Left cardiac atrium (tissue), 4 donors: ENCODE data around the gene HOXB9. TPM values are rescaled to one million over a fixed set of nuclear protein-coding genes. Genes with fewer than 3 reads are reported as not detected.

Source experiments
- ATAC-seq, 2 donors: fragments of 200-7000 bp; cut with Tn5 transposase; one replicate each; pipeline ENCODE4 v1.9.1; 2020; ENCODE audit warnings: mild to moderate bottlenecking in 2 of 2, moderate library complexity in 2 of 2
- DNase-seq: peaks from one replicate; pipeline ENCODE4 v3.0.0-alpha.2; 2020
- intact Hi-C, 2 donors: fragments of 100-400 bp; cut with DNase I; formaldehyde crosslinking; loops; one replicate each; pipeline versions ENCODE4 v1.14.1 to v1.15.1; 2022 to 2023
- long read RNA-seq: library from polyadenylated mRNA; unstranded; transcript quantifications from one replicate; pipeline ENCODE4 v2.0.0, GENCODE V29; 2021
- total RNA-seq, 2 donors: library from RNA; stranded (reverse); fragmentation: NEBNext Ultra II Directional; extraction: Animal tissue kit (Norgen Biotek cat#: 25700); gene quantifications; one replicate each; pipeline ENCODE4 v1.2.1, GENCODE V29; 2021
- donor health status: DM: no; HTN: yes; CAD: no.
- donor health status: DM: no; HTN: yes; CAD: no; lungs with severe emphysema.
- donor health status: DM: yes; HTN: yes; CAD: no.
- donor health status: Dilated cardiomyopathy.

The HOXB9 gene
- not detected for total RNA-seq
- long read RNA-seq, result 0 reads

DNA sequence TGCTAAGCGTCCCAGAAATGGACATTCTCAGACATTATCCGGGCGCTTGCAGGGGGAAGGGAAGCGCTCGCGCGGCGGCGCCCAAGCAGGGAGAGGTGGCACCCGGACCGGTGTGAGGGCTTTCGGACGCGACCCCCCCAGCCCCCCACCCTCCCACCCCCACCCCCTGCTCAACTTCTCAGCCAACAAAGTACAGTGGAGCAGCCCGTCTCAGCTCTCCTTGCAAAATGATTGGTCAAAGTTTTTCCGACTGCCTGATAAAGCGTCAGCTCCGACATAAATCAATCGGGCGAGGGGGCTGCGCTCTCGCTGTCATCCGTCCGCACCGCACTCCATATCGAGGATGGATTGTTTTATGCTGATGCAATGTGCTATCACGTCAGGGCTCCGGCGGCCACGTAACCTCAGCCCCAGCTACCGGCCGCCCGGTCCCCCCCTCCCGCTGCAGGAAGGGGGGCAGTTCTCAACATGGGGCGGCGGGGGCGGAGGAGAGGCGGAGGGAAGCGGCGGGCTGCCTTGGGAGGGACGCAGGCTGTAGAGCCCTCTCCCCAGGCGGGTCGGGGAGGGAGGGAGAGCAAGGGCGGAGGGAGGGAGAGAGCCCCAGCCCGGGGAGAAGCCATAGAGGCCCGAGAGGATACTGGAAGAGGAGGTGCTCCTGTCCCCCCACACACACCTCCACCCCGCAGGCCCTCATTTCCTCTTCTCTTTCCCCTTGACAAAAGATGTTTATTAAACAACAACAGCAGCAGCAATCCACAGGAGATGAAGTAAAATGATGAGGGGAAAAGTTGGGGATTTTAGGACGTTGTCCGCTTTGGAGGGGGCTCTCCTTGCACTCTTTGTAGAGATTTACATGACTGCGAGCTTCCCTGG lies at the start of gene HOXB9:
TSS of gene HOXB9 (minus strand) at position 114 of the 873 bp plus-strand sequence. CDS start at position 25, 89 bp downstream.
- DNase-seq, result no peak
- ATAC-seq, result peak in 1 of 2 donors; percentile 40
- intact Hi-C loops, result no loop called here

DNA sequence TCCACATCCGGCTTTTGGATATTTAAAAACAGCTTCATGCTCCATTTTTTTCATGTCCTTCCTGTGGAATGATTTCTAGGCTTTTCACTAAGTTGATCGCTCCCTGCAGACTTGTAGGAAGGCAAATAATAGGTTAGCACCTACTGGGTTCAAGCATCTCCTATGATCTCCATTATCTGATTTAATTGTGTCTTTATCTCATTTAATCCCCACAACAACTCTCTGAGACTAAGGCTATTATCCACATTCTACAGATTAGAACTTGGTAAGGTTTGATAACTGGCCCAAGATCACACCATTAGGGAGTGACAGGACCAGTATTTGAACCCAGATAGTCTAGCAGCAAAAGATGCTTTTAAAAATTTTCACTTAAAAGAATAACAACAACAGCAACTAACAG lies 46.2 kb upstream of the HOXB9 start:
- no peak for DNase-seq
- ATAC-seq, result no peak
- intact Hi-C loops, result loop anchor here in 1 of 2 donors (10.0 kb wide), 1 partner anchor 212 kb away; no protein-coding TSS in a partner anchor

DNA sequence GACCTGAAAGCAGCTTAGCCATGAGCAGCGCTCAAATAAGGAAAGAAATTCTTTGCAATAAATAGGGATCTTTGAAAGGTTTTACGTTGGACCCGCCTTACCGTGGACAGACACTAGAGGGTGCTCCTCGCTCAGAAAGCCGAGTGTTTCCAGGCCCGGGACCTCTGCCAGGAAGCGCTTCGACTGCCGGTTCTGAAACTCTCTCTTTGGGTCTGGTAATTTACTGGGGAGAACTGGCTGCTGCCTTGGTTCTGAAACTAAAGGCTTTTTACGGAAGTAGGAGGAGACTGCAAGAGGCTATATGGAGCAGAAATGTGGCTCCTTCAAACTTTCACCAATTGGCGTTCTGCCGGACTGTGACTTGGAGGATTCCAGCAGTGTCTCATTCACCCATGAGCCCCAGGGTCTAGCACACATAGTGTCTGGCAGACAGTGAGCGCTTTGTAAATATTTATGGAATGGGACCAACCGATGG lies 45.6 kb upstream of the HOXB9 start:
- ATAC-seq, result peak; percentile 50 to 80
- intact Hi-C loops, result loop anchor here in 1 of 2 donors (10.0 kb wide), 1 partner anchor 213 kb away; no protein-coding TSS in a partner anchor
- DNase-seq, result peak; percentile 86

DNA sequence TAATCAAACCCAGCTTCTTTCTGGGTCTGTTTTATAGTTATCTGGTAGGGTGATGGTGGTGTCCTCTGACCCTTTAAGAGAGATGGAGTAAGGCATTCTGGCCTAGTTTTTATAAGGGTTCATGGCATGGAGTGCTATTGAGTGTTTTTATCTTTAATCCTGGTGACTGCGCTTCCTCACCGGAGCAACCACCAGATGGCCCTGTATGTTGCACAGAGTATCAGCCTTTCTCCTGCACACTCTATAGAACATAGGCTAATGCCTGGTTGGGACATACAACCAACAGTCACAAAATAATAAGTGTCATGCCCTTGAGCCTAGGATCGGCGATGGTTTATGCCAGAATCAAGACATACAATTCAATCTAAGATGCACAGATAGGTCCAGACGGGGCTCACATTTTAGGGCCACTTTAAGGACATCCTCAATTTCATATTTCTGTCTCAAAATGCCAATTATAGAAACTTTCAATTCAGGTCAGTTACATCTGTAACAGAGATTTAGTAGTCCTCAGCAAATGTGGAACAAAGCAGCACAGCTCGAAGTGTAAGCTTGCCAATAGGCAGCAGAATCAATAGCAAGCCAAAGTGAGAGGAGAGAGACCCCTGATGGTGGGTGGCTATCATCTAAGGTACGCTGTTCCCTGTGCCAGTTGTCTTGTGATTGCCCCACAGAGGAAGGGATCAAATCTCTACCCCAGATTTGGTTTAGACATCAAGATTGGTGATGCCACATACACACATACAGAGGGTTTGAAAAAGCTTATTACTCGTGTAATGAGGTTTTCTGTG lies 37.2 kb upstream of the HOXB9 start:
- no peak for DNase-seq
- intact Hi-C loops, result no loop called here
- no peak for ATAC-seq

DNA sequence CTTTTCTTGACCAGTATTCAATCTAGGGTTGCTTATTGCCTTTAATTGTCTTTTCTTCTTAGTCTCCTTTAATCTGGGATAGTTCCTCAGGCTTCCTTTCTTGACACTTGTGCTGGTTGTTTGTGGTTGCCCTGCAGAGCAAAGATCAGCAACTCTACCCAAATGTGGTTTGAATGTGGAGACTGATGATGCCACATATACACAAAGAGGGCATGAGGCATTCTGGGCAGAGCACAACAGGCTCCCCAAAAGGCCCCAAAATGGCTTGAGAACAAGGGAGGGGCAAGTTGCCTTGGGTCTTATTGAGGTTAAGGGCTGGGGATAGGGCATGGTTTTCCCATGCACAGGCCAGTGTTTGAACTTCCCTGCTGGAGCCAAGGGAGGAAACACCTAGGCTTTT lies 29.8 kb upstream of the HOXB9 start:
- DNase-seq (no peak), ATAC-seq (no peak)
- intact Hi-C loops, result no loop called here

DNA sequence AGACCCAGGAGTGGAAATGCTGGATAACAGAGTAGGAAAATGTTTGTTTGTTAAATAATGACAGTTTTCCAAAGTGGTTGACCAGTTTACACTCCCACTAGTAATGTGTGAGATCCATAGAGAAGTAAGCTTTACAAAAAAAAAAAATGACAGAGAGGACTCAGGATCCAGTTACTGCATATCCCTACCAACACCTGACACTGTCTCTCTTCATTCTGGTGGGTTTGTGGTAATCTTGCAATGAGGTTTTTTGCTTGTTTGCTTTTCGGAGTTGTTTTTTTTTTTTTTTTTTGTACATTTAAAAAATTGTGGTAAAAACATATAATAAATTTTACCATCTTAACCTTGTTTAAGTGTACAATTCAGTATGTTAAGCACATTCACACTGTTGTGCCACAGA lies 23.6 kb upstream of the HOXB9 start:
- intact Hi-C loops, result no loop called here
- DNase-seq, result no peak
- ATAC-seq, result no peak

DNA sequence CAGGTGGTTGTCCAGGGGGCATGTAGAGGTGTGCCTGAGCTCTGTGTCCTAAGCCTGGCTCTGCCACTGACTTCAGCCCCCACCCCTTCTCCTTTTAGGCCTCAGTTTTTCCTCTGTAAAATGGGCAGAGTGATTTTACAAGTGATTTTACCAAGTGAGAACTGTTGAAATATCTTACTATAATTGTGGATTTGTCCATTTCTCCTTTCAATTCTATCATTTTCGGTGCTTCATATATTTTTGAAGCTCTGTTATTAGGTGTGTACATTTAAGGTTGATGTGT lies 21.7 kb upstream of the HOXB9 start:
- DNase-seq (no peak), ATAC-seq (no peak)
- intact Hi-C loops, result no loop called here

DNA sequence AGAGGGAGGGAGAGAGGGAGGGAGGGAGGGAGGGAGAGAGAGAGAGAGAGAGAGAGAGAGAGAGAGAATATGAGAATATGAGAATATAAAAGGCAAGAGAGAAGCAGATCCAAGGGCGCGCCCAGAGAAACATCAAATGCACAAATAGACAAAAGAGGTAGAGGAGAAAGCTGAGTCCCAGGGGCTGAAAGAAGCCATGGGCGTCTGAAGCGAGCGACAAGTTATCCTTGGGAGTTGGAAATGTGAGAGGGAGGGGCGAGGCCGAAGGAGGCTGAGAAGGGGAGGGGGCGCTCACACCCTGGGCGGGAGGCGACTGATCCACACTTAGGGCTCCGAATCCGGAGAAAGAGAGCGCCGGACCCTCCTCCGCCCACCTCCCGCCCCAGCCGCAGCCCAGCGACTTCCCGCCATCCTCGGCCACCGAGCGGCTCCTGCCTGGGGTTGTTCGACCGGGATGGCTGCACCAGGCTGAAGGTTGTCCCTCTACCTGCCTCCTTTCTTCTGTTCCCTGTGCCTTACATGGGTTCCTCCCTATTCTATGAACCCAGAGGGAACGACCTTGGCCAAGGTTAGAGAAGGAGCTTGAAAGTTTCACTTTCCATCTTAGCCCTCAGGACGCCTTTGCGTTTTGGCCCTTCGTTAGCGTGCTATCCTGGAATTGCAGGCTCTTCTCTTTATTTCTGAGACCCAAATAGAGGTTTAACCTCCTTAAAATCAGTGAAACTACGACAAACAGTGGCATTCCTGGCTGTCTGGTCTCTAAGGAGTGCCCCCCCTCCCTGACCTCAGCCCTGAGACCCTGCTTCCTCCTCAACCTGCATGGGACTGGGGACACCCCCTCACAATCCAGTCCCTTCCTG lies 21.2 kb upstream of the HOXB9 start:
- DNase-seq, result no peak
- intact Hi-C loops, result no loop called here

DNA sequence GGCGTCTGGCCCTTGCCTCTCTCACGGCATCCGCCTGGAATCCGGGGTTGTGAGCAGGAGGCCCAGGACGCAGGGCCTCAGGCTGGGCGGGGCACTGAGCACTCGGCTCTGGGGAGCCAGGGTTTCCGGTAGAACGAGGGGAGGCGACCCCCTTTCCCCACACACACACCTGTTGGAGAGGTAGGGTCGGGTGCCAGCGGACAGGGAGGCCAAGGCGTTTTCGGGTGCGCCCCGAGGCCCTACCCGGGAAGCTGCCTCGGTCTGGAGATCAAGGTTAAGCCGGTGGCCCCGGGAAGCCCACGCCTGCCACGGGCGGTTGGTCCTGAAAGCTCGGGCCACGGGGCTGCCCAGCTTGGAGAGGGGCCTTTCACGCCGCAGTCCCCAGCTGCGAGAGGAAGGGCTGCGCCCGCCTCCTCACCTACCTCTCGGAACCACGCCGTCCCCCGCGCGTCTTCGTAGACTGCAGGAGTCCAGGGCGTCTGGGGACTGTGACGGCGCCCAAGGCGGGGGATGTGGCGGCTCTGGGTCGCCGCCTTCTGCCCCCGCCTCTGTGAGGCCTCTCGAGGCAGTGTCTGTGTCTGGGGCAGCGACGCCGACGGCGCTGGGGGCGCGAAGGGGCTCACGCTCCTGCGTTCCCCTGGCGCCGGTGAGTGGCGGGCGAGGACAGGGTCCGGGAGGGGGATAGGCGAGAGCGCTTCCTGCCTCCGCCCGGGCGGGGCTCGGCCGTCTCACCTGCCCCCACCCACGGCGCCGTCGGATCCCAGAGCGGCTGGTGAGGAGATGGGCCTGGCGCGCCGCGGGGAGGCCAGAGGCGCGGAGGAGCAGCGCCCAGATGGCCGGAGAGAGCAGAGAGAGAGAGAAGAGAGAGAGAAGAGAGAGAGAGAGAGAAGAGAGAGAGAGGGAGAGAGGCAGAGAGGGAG lies 20.3 kb upstream of the HOXB9 start:
- intact Hi-C loops, result no loop called here
- ATAC-seq (peak in 1 of 2 donors; percentile 22), DNase-seq (no peak)

More for the DNA sequence above, 21.2 kb upstream of the HOXB9 start:
- ATAC-seq, result peak in 1 of 2 donors; percentile 19

DNA sequence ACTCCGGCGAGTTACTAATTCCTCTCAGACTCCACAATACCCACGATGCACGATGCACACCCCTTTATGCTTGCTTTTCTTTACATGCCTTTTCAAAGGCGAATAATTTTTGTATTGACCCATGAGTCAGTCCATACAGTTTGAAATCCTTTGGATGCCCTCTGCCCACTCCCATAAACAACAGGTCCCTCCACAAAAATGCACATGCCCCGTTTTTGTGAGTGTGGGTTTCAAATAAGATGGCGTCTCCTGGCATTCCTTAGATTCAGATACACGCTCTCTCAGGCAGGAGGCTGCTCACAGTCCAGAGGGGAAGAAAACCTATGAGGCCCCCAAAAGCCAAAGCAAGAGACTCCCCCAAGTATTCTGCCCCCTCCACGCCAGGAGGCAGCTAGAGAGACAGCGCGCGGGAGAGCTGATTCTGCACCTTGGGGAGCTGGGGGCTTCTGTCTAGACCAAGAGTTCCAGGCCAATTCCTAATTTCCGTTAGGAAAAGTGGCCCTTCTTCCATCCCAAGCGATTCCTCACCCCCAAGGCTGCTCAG lies 19.6 kb upstream of the HOXB9 start:
- intact Hi-C loops, result no loop called here
- DNase-seq (no peak), ATAC-seq (no peak)

DNA sequence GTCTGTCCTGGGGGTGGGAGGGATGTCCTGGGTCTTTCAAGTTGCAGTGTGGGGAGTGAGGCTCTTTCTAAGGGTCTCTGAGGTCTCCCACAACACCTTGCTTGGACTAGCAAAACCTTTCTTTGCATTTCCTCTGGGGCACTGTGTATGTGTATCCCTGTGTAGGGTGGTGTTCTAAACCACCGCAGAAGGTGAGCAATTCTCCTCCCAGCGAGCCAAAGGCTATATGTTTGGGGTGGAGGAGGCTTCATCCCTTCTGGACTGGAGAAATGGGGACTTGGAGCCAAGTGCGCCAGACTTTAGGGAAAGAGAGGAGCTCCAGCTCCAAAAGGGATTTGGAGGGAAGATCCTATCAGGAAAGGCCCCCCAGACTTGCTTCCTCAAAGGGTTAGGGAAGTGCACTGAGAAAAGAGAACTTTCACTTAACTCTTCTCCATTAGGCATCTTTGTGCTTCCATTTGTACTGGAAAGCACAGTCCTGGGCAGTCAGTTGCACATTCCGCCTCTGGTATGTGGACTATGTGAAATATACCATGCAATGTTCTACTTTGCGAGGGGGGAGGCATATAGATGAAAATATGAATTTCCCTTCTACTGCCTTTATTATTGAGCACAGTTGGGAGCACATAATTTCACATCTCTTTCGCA lies 18.9 kb upstream of the HOXB9 start:
- no peak for ATAC-seq
- no peak for DNase-seq
- intact Hi-C loops, result no loop called here

DNA sequence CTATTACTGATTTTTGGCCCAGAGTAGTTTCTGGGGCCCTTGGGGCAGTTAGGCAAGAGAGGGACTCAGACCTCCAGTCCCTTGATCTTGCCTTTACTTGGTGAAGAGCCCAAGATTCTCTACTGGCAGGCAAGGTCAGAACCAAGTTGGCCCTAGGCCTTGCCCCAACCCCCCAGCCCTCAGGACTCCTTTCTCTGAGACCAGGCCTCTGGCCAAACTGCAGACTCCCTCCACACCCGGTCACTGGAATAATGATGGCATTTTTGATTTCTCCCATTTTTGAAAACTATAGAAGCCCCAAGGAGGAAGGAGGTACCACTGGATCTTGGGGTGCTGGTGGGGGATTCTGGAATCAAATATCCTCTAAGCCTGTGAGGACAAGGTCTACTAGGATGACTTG lies 18.0 kb upstream of the HOXB9 start:
- DNase-seq, result no peak
- no peak for ATAC-seq
- intact Hi-C loops, result no loop called here

DNA sequence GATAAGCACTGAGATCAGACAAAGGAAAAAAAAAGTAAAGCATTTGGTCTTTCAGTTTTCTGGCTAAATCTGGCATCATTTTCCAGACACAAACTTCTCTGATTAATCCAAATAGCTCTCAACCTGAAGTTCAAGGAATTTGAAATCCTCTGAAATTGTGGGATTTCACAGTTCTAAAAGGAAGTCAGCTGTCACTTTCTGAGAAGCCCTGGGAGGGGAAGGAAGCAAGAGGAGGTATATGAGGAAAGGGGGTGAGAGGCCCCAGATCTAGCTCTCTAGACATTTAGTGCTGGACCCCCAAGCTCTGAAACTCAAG lies 17.5 kb upstream of the HOXB9 start:
- DNase-seq (no peak), ATAC-seq (no peak)
- intact Hi-C loops, result no loop called here

DNA sequence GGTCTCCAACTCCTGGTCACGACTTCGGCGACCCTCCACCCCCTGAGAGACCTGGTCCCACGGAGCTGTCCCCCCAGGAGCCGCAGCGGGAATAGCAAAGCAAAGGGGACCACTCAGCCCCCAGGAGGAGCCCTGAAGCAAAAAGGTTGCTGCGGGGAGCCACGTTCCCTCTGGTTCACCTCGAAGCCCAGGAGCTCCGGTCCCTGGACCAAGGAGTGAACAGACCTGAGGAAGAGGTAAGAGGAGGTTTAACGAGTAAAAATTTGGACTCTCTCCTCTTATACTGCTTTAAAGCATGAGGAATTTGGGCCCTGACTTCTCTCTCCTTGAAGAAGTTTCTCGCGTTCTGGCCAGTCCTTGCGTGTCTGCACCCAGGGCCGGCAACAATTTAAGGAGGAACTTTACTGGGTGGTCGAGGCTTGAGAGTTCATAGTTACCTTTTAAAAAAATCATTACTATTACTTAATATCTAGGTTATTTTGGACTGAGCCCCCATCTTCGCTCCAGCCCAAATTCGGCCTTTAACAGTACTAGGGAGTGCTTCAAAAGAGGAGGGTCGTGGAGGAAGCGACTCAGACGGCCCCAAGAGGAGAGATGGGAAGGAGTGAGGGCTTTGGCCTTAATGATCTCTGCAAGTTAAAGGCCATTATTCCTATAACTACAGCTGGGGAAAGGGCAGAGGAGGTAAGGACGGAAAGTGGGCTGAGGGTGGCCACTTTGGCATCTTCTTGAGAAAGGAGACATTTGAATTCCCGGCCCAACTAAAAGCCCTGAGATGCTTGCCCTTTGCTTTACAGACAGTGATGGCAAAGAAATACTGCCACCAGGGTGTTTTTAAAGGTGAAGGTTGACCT lies 16.9 kb upstream of the HOXB9 start:
- no peak for DNase-seq
- intact Hi-C loops, result no loop called here
- no peak for ATAC-seq

DNA sequence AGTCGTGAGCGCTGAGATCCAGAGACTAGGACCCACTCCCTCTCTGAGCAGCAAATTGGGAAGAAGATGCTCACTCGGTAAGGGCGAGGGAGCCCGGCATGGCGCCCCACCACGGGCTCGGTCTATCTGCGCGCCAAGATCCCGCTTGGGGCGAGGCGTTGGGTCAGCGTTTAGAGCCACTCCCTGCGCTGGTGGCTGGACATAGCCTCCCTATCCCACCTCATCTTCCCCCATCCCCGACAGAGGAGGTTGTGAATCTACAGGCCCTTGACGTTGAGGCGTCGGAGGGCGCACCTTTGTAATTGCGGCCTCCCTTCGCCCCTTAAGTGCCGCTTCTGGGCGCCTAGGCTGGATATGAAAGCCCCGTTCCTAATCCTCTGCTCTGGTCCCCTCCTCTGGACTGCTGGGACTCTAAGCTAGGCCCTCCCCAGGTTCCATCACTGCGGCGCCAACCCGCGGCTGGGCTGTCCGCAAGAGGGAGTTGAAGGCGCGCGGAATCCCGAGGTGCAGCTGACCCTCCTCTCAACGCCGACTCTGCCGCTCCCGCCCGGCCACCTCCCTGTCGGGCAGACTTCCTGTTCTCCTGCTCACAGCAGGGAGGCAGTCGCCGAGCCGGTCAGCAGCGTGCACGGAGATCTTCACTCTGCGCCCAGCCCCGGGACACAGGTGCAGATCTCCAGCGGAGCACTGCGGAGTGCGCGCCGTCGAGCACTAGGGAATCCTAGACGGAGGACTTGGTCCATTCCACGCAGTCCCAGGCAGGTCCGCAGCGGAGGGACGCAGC lies 16.1 kb upstream of the HOXB9 start:
- intact Hi-C loops, result no loop called here
- no peak for DNase-seq
- no peak for ATAC-seq

DNA sequence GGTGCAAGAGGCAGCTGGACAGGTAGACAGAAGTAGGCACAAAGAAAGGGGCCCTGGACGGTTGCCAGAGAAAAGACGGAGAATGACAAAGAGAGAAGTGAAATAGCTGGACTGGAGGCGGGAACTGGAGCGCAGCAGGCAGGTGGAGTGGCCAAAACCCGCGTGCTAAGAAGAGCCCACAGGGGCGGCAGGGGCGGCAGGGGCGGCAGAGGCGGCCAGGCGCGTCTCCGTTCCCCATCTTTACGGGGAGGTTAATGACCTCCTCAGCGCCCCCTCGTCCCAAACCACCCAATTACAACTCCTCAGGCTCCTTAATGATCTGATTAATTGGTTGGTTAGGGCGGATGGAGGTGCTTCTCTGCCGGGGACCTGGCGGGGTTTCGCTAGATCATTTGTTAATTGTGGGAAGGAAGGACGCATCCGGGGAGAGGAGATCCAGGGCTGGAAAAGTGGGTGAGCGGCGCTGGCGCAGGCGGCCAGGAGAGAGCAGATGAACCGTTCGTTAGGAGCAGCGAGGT lies 15.4 kb upstream of the HOXB9 start:
- ATAC-seq (no peak), DNase-seq (no peak)
- intact Hi-C loops, result no loop called here
